HG03095 (cell line): Measurements from ENCODE around the gene TFCP2.
A peak's percentile ranks its signal among the peaks of the same experiment; 100 is the strongest.

Source experiments
- ATAC-seq: cut with Tn5 transposase; IDR thresholded peaks from one replicate; pipeline ENCODE4 v1.9.1; 2021; ENCODE audit warnings: moderate library complexity; ENCODE audit not compliant: unreplicated experiment

TFCP2 gene

GRCh38 chr12:51048661-51049251 is 124.2 kb downstream of the TFCP2 start:
- no peak for ATAC-seq

GRCh38 chr12:51047655-51048540 is 125.0 kb downstream of the TFCP2 start, which contains the start of gene LETMD1:
Gene LETMD1, plus strand, starts transcription at chr12:51048327. Its CDS starts 30 bp downstream, at chr12:51048357.
- peak; percentile 93 for ATAC-seq
